GM18517 (cell line): ENCODE measurements around the gene SGPL1.

Source experiments
- ATAC-seq: cut with Tn5 transposase; IDR thresholded peaks from one replicate; pipeline ENCODE4 v1.9.1; 2021; ENCODE audit warnings: mild to moderate bottlenecking, moderate library complexity; ENCODE audit not compliant: unreplicated experiment

SGPL1 gene

DNA sequence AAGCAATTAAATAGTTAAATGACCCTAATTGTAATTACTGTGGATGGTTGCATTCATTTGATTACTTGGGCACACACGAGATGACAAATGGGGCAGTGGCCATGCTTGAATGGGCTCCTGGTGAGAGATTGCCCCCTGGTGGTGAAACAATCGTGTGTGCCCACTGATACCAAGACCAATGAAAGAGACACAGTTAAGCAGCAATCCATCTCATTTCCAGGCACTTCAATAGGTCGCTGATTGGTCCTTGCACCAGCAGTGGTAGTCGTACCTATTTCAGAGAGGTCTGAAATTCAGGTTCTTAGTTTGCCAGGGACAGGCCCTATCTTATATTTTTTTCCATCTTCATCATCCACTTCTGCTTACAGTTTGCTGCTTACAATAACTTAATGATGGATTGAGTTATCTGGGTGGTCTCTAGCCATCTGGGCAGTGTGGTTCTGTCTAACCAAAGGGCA, 64.4 kb downstream of the SGPL1 start:
- no peak for ATAC-seq

DNA sequence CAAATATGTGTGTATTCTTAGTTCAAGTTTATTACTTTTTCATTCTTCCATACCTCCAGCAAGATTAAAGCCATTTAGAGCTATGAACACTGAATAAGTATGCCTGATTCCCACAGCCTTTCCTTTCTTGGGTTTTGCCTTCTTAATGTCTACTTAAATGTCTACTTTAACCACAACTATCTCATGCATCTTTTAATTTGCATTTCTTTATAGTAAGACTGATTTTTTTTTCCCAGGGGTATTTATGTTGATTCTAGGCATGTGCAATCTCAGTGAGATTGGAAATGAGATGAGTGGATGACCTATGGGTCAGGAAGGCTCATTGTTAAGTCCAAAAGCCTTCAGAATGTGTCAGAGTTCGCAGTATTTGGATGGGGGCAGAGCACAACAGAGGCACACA, 69.0 kb downstream of the SGPL1 start:
- no peak for ATAC-seq

DNA sequence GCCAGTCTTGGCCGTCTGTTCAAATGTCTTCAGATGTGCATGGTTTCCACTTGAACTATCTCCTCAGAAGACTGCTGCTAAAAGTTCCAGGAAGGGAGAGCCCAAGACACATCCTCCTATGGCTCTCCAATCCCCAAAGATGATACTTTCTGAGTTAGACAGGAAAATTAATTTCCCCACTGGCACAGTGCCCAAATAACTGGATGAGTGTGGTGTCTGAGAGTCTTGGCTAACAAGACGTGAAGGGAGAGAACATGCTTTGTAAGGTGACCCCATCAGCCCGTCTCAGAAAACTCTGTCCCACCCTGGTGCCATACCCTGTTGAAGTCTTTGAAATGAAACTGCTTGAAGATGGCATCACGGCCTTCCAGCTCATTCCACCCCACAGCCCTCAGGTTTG, 69.7 kb downstream of the SGPL1 start:
- ATAC-seq, result no peak

DNA sequence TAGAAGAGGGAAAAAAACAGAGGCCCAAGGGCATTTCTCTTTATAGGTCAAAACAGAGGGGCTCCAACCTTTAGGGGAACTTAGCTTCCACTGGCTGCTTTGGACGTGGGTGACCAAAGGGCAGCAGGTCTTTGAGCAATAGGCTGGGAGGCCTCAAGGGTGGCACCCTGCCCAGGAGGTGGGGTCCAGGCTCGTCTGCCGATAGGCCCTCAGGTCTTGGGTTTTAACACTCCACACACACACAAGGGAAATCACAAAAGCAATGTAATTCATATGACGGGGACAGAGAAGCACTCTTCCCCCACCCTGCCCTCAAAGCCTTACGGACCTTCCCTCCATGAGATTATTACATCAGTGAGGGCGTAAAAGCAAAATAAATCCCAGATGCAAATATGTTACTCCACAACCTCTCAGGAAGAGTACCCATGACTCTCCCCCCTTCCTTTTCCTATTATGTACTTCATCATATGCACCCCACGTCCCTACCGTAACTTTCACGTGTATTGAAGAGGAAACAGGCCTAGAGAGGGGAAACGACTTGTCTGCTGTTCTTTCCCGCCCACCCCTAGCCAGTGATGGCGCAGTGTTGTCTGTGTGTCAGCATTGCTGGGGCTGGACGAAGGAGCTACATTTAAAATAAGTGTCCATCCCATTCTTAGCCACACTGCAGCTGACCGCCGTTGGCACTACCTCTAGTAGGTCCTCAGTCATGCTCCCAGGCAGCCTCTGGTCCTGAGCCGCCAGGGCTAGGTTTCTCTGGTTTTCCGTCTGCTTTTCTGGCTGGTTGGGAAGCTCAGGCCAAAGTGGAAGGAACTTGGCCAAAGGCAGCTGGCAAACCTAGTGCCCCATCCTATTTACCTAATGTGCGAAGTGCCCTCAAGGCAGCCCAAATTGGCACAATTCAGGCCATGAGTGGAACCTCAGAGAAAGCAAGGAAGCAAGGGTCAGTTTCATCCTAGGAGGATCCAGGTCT, 70.5 kb downstream of the SGPL1 start:
- ATAC-seq, result no peak

DNA sequence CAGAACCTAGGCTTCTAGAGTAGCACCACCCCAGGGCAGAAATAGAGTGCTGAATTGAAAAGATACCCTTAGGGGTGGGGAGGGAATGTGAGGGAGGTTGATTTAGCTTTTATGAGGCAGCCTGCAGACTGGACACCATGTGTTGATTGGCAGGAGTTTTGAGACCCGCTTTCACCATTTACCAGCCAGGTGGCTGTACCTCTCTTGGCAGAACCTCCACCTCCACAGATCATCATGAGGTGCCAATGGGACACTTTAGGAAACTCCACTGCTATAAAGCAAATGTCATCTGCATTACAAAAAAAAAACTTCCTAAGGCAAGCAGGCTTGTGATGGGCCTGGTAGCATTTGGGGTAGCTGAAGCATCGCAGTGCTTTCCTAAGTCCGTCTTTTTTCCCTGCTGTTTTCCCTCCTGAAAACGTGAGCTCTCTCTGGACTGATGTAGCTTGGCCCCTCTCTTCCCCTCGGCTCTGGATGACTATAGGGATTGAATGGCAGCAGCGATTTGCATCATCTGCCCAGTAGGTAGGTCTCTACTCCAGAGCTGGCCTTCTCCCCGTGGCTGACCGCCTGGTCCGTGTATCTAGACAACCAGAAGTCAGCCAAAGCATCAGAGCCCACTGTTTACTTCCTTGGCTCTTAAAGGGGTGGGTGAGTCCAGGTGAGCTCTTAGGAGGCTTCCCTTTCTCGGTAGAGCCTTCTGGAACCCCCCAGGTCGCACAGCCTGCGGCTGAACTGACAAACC, 71.3 kb downstream of the SGPL1 start:
- no peak for ATAC-seq

DNA sequence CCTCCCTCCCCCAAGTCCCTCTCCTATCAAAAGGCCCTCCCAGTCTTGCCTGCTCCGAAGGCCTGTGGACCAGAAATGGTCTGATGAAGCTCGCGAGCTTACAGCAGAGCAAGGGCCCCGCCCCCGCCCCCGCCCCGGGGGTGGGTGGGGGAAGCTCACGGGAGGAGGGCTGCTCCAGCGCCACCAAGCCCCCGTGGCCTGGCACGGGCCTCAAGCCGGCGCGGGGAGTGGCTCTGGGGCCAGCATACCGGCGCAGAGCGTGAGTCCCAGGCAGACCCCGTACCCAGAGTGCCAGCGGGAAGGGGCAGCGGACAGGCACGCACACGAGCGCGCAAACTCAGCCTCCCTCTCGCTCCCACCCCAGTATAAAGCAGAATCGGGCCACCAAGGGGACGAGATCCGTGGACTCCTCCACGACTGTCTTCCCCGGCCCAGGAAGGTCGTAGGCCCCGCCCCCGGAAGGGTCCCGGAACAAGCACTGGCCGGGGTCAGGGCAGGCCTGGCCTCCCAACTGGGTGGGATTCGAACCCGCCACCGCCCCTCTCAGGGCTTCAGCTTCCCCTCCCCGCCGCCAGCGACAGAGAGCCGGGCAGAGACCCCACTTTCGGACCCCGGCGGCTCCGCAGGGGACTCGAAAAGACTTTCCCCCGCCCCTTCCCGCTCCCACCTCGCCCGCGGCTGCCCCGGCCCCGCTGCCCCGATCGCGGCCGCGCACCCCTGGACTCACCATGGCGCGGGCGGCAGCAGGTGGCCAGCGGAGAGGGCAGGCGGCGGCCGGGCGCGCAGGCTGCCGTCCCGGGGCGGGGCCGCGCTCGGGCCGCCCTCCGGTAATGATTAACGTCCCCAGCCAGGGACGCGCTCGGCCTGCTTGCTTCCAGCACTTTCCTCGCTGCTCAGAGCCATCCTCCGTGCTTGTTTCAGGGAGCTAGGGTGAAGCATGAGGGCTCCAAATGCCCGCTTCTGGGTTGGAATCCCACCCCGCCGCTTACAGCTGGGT, 72.4 kb downstream of the SGPL1 start, which contains the start of gene PCBD1:
TSS of gene PCBD1 (minus strand) at position 762 of the 997 bp plus-strand sequence. CDS start at position 730, 32 bp downstream.
- peak; percentile 70 for ATAC-seq

DNA sequence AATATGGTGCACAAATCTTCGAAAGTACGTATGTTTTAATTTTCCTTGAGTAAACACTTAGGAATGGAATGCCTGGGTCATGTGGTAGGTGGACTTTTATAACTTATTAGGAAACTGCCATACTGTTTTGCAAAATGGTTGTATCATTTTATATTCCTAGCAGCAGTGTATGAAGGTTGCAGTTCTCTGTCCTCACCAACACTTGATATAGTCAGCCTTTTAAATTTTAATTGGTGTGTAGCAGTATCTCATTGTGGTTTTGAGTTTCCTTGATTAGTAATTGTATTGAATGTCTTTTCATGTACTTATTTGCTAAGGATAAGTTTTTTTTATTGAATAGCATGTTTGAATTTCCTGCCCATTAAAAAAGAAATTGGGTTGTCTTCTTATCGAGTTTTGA, 73.5 kb downstream of the SGPL1 start:
- no peak for ATAC-seq

DNA sequence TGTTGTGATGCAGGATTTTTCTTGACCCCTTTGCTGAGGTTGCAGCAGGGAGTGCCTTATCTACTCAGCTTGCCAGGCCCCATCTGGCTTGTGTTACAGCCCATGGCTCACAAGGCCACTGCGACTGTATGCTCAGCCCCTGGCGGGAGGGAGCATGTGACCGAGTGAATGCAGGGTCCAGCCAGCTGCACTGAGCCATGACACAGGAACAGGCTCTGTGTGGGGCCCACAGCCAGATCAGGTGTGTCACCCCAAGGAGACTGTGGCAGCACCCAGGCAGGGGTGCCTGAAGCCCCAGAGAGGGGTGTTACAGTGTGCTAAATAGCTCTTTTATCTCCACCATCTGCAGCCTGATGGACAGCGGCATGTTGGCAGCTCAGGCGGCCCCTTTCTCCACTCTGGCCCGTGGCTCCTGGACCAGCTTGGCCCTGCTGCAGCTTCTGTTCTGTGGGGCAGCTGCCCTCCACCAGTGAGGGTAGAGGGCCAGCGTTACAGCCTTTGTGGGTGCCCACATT, 75.2 kb downstream of the SGPL1 start:
- ATAC-seq, result no peak

DNA sequence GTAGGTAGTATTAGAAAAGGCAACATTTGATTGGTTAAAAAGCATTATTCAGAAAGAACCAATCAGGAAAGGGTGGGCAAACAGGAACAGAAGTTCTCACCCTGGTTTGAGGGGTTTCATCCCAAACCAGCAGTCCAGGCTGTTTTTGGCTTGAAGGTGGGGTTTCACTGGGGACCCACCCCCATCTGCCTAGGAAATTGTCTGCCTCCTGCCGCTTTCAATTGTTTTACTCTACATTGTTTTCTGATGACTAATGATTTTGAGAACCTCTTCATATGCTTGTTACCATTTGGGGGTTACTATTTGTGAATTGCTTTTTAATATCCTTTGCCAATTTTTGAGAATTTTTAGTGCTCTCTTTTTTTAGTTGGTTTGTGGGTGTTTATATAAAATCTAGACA, 75.9 kb downstream of the SGPL1 start:
- no peak for ATAC-seq

DNA sequence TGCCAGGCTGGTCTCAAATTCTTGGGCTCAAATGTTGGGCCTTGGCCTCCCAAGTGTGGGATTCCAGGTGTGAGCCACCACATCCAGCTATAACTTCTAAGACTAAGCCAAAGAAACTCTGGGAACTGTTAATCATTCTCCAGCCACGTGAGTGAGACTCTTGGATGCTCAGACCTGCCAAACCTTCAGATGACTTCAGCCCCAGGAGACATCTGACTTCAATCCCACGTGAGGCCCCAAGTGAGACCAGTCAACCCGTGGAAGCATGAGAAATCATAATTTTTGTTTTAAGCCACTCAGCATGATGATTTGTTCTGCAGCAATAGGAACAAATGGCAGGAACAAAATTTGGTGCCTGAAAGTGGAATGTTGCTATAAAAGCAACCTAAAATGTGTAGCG, 76.9 kb downstream of the SGPL1 start:
- ATAC-seq, result no peak

DNA sequence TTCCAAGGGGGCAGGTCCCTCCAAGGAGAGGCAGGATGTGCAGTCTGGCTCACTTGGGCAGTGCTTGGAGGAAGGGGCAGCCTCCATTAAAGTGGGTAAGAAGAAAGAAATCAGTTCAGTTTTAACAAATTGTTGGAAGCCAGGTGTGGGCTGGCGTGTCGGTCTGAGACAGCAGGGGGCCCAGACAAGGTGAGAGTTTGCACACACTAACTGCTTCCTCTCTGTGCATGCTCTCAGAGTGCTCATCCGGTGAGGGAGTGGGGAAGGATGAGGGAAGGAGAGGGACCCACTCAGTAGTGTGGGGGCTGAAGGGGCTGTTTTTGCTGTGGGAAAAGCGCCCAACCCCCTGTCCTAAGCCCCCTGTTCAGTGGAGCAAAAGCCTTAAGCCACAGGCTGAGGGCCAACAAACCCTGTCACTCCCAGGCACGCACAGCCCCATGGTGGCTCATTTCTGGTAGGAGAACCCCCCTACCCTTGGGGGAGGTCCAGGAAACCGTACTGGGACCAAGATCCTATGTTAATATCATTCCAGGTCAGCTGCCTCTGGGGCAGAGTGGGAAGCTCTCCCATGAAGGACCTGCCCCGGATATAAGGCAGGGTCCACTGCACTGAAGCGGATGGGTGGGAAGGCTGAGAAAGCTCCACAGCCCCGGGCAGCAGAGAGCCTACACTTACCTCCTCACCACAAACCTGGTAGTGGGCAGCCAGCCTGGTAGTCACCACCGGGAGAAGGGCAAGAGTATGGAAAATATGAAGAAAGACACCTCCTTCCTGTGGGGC, 77.7 kb downstream of the SGPL1 start:
- ATAC-seq, result no peak

DNA sequence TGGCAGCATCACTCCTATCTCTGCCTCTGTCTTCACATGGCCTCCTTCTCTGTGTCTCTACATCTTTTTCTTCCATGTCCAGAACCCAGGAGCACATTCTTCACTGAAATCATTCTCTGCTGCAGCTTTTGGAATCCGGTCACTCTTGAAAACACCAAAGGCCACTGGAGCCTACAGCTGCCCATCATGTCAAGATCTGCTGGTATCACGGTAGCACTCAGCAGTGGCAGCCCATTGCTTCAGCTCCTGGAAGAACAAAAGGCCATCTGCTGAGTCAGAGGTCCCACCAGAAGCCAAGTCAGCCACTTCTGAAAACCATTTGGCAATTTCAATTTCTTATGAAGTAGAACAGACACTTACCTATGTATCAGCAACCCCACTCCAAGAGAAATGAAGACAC, 78.7 kb downstream of the SGPL1 start:
- ATAC-seq, result no peak

DNA sequence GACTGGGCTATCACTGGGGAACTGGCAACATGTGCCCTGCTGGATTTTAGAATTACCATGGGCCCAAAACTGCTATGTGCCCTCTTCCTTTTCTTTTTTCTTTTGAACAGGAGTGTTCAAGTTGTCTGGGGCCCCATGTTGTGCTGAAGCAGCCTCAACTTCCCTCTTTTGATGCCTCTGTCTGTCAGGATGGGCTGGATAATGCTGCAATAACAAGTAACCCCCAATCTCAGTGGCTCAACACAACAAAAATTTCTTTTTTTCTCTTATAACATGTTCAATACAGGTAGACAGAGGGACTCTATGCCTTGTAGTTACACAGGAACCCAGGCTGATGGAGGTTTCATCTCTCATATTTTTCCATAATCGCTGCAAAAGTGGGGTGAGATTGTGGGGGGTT, 80.8 kb downstream of the SGPL1 start:
- ATAC-seq, result no peak

DNA sequence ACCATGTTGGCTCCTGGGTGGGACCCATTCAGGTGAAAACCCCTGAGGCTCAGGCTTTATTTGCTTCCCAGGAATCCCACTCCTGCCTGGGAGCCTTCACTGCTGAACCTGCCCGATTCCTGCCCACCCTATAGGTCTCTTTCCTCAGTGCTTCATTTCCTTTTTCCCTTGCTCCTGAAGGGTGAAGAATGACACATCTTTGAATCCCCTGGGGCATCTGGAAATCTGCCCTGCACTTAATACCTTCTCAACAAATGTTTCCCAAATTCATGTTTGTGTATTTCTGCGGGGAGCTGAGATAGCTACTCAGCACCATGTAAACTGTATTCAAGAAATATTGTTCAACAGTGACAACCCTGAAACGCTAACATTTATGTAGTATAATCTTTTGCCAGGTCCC, 82.9 kb downstream of the SGPL1 start:
- ATAC-seq, result no peak

DNA sequence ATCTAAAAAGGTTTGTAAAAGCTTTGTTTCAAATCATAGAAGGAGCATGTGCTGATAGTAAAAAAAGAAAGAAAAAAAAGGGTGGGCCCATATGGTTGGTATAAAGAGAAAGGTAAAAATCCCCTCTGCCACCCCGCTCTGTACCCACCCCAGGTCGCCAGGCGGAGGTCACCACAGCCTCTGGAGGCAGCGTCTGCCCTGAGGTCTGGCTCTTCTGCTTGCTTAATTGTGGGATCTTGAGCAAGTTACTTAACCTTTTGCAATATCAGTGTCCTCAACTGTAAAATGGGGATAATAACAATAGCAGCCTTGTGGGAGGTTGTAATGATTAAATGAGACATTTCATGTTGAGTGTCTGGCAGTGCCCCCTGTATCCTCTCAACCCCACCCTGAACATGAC, 83.3 kb downstream of the SGPL1 start:
- ATAC-seq, result no peak

DNA sequence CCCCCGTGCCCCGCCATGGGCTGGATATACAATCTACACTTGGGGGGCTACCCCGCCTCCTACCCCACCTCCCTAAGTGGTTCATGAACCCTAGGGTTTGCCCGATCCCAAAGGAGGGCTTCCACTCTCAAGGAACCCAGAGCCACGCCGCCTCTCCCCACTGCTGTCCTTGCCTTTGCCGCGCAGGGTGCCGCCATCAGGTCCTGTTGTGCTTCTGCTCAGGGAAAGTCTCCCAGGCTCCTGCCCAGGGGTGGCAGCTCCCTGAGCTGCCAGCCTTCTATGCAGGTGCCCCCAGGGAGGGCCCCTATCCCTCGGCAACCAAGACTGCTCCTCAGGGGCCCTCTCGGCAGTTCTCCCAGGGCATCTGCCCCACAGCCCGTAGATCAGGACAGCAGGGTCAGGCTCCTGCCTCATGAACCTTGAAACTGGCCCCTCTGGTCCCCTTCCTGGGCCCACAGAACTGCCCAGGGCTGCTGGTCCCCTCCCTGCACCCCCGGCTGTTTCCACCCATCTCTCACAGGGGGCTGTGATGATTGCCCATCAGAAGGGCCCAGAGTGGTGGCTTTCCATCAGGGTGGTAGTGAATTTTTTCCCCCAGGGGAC, 85.6 kb downstream of the SGPL1 start:
- no peak for ATAC-seq

DNA sequence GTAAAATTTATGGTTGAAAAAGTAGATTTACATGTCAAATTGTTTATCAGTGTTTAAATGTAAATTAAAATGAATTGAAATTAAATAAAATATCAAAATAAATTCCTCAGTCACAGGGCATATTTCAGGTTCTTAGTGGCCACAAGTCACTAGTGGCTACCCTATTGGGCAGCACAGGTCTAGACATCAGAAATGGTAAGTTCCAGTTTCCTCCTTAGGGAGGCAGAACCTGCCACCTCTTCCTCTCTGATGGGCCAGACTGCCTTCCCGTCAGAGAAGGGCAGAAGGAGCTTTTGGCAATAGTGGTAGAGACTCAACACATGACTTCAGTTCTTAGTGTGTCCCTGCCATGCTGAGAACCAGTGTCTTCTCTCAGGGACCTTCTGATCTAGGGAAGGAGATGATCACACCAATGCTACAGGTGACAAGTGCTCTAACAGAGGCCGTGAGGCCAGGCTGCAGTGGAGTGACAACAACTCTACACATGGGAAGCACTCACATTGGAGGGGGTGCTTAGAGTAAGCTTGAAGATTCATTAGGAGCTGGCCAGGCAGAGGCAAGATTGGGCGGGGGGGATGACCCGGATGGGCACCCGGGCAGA, 87.0 kb downstream of the SGPL1 start:
- no peak for ATAC-seq

DNA sequence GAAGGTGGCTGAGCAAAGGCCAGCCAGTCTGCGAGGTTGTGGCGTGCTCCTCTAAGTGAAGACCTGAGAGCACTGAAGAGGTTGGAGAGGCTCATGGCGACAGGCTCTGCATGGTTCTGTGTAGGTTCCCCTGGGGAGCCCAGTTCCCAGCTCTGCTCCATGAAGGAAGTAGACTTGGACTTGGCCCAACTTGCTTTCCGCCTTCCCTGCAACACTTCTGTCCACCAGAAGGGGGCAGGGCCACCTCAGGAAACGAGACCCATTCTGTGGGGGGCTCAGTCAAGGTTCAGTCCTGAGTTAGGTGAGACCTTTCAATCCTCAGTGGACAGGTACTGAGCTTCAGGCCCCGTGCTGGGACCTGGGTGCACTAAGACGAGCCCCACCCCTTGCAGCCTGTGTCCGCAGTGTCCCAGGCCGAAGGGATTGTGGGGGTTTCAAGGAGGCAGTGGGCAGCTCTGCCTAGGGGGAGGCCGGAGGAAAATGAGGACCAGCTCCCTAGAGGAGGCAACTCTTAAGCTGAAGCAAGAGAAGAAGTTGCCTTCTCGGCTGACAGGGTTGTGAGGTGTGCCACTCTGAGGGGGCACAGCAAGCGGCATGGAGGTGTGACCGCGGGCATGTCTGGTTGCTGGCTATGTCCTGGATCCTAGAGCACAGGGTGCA, 87.6 kb downstream of the SGPL1 start:
- ATAC-seq, result no peak
